DND-41 (cell line): ENCODE data around the gene SPATA18.

Experiments
- EZH2 ChIP-seq: IDR thresholded peaks from 3 replicates; pipeline ENCODE4 v1.6.1; 2012; ENCODE audit warnings: borderline replicate concordance, low read depth, mild to moderate bottlenecking, moderate library complexity, low read length, inconsistent platforms; ENCODE audit not compliant: severe bottlenecking
- TF ChIP-seq, protein P1 (sequence below): IDR thresholded peaks from 2 replicates; pipeline ENCODE4 v1.5.1; 2012; ENCODE audit warnings: borderline replicate concordance, low read length, moderate library complexity, mild to moderate bottlenecking; ENCODE audit not compliant: poor library complexity, severe bottlenecking; ENCODE audit errors: extremely low read depth

DNA sequence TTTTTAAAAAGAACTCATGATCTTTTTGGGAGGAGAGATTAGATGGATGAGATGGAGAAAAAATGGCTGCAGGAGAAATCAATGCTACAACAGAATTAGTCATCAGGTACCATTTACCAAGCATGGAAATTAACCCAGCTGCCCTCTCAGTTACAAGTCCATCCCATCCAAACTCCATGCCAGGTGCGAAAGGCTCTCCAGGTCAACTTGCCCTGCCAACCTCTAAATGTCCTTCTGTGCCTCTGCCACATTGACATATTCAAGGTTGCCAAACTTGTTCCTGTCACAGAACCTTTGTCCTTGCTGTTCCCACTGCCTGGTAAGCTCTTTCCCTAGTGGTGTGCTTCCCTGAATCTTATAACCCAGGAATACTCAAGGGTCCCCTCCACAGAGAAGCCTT, 7.2 kb downstream of the SPATA18 start:
- TF ChIP-seq, protein P1, sequence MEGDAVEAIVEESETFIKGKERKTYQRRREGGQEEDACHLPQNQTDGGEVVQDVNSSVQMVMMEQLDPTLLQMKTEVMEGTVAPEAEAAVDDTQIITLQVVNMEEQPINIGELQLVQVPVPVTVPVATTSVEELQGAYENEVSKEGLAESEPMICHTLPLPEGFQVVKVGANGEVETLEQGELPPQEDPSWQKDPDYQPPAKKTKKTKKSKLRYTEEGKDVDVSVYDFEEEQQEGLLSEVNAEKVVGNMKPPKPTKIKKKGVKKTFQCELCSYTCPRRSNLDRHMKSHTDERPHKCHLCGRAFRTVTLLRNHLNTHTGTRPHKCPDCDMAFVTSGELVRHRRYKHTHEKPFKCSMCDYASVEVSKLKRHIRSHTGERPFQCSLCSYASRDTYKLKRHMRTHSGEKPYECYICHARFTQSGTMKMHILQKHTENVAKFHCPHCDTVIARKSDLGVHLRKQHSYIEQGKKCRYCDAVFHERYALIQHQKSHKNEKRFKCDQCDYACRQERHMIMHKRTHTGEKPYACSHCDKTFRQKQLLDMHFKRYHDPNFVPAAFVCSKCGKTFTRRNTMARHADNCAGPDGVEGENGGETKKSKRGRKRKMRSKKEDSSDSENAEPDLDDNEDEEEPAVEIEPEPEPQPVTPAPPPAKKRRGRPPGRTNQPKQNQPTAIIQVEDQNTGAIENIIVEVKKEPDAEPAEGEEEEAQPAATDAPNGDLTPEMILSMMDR = no peak
- no peak for TF ChIP-seq EZH2
